ENCODE data around the gene CCDC88C. TPM values are rescaled to one million over a fixed set of nuclear protein-coding genes. Genes with fewer than 3 reads are reported as not detected.

CCDC88C gene
- total RNA-seq, 1 donor from 2014 or later = 40.6 TPM

- no peak for DNase-seq (ENCODE audit: extremely low read depth, low read depth, low spot score)
Observed at GRCh38 chr14:91313852-91314251, 103.8 kb downstream of the CCDC88C start.

DNA sequence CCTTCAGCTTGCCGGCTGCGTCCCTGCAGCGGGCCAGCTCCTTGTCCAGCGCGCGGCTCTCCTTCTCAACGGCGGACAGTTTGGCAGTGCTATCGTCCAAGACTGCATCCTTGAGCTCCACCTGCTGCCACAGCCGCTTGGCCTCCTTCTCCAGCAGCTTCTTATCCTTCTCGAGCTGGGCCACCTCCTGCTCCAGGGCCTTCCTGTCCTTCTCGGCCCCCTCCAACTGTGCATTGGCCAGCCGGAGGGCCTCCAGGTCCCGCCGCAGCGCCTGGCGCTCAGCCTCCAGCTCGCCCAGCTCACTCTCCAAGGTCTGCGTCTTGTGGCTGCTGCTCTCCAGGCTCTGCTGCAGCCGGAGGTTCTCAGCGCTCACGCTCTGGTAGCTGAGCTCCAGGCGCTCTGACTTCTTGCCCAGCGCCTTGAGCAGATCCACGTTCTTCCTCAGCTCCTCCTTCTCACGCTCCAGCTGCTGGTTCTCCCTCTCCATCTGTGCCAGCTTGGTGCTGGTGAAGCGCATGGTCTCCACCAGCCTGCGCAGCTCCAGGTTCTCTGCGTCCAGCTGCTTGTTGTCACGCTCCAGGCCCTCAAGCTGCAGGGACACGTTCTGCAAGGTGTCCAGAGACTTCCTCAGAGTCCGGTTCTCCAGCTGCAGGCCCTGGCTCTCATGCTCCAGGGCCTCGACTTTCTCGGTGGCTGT lies 104.3 kb downstream of the CCDC88C start:
- DNase-seq (ENCODE audit: extremely low read depth, low read depth, low spot score) = no peak

GRCh38 chr14:91311284-91311662 lies 106.3 kb downstream of the CCDC88C start:
- DNase-seq (ENCODE audit: extremely low read depth, low read depth, low spot score) = no peak

- DNase-seq (ENCODE audit: extremely low read depth, low read depth, low spot score) = no peak
Observed at GRCh38 chr14:91310606-91311283, 106.9 kb downstream of the CCDC88C start.

- DNase-seq (ENCODE audit: extremely low read depth, low read depth, low spot score) = no peak
Observed at GRCh38 chr14:91309756-91310280, 107.8 kb downstream of the CCDC88C start.

GRCh38 chr14:91308337-91308736 lies 109.3 kb downstream of the CCDC88C start:
- DNase-seq (ENCODE audit: extremely low read depth, low read depth, low spot score) = no peak

DNA sequence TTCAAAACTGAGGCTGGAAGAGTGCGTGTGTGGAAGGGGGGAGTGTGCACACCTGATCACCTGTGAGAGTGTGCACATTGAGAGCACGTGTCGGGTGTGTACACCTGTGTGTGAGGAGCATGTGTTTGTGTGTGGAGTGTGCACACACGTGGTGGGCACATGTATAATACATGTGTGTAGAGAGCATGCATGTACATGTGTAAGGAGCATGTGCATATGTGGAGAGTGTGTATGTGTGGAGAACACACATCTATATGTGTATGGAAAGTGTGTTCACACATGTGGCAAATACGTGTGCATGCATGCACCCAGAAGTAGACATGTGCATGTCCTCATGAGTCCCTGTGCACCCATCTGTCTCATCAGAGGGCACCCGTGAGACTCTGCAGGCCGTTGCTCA lies 110.0 kb downstream of the CCDC88C start:
- no peak for DNase-seq (ENCODE audit: extremely low read depth, low read depth, low spot score)

DNA sequence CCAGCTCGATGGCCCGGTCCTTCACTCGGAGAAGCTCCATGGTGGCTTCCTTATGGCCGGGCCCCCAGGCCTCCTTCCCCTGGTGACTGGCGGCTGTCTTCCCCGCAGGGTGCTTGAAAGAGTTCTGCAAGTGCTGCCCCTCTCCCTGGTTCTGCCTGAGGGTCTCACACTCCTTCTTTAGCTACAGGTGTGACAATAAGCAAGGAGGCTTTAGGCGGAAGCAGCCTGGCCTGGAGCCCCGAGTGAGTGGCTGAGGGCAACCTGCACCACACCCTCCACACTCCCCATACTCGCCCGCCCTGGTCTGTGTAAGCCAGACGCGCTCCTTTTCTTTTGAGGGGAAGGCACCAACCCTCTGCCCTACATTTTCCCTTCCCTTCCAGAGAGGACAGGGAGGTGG lies 110.6 kb downstream of the CCDC88C start:
- DNase-seq (ENCODE audit: extremely low read depth, low read depth, low spot score) = no peak

GRCh38 chr14:91306547-91306946 lies 111.1 kb downstream of the CCDC88C start:
- DNase-seq (ENCODE audit: extremely low read depth, low read depth, low spot score) = no peak

- no peak for DNase-seq (ENCODE audit: extremely low read depth, low read depth, low spot score)
Observed at GRCh38 chr14:91305650-91306431, 111.8 kb downstream of the CCDC88C start.

DNA sequence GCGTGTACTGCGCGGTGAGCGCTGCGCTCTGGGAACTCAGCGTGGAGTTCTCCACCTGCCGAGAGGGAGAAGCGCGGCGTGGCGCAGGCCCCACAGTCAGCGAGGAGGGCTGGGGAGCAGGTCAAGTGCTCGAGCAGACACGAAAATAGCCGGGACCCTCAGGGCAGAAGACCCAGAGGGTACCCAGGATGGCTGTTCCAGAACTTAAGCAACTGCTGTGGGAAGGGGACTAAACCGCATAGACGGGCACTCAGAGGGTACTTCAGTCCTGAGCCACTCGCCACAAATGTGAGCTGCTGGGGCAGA lies 113.7 kb downstream of the CCDC88C start:
- no peak for DNase-seq (ENCODE audit: extremely low read depth, low read depth, low spot score)

GRCh38 chr14:91303091-91303923 lies 114.3 kb downstream of the CCDC88C start:
- DNase-seq (ENCODE audit: extremely low read depth, low read depth, low spot score) = no peak

GRCh38 chr14:91302391-91302790 lies 115.2 kb downstream of the CCDC88C start:
- DNase-seq (ENCODE audit: extremely low read depth, low read depth, low spot score) = no peak

GRCh38 chr14:91300957-91301356 lies 116.7 kb downstream of the CCDC88C start:
- DNase-seq (ENCODE audit: extremely low read depth, low read depth, low spot score) = no peak

DNA sequence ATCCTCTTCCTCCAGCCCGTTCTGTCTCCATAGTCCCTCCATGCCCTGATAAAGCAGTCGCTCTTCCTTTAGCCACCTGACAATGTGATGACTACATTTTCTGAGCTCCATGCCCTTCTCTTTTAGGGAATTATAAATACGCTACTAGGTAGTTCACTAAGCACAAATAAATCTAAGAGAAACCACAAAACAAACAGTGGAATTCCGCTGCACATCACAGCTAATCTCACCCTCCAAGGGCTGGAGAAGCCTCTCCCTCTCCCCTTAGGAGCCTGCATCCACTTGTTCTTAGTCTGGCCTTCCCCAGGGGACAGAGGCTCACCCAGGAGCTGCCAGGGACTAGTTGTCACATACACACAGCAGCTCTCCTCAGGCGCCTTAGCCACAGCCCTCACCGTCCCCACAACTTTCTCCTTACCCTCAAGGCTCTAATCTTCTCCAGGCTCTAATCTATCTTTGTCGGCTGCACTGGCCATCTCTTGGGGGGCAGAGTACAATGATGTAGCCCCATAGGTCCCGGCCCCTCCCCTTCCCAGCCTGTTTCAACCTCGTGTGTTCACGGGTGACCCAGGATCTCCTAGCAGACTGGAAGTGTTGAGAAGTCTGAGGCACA lies 117.2 kb downstream of the CCDC88C start:
- DNase-seq (ENCODE audit: extremely low read depth, low read depth, low spot score) = no peak

GRCh38 chr14:91299121-91300115 lies 118.2 kb downstream of the CCDC88C start:
- DNase-seq (ENCODE audit: extremely low read depth, low read depth, low spot score) = no peak

DNA sequence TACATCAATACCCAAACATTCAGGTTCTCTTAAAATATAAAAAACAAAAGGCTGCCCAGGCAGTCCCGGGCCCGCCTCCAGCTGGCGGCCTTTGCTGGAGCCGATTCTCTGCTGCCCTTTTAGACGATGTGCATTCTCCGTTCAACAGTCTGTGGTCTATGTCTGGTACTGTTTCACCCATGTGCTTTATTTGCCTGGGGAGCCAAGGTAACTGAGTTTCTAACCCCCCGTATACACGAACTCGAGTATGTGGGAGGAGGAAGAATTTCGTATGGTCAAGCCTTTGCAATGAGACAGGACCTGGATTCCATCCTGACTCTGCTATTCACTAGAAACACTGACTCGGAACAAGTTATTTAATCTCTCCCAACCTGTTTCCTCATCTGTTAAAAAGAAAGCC lies 119.0 kb downstream of the CCDC88C start:
- no peak for DNase-seq (ENCODE audit: extremely low read depth, low read depth, low spot score)

- no peak for DNase-seq (ENCODE audit: extremely low read depth, low read depth, low spot score)
Observed at GRCh38 chr14:91297081-91297711, 120.4 kb downstream of the CCDC88C start.
